ENCODE results near the gene NAA16.

DNA sequence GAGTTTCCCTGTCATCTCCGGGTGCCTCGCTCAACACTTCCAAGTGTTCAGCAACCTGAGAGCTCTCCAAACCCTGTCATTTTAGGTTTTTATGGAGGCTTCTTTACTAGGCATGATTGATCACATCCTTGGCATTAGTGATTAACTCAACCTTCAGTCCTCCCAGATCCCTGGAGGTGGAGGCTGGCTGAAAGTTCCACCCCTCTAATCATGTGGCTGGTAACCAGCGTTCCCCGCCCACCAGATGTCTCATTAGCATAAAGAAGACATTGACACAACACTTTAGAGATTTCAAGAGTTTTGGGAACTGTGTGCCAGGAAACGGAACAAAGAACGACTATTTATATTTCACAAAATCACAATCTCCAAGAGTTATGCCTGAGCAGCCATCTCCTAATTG is 75.1 kb downstream of the NAA16 start:
- TF ChIP-seq, protein P1, sequence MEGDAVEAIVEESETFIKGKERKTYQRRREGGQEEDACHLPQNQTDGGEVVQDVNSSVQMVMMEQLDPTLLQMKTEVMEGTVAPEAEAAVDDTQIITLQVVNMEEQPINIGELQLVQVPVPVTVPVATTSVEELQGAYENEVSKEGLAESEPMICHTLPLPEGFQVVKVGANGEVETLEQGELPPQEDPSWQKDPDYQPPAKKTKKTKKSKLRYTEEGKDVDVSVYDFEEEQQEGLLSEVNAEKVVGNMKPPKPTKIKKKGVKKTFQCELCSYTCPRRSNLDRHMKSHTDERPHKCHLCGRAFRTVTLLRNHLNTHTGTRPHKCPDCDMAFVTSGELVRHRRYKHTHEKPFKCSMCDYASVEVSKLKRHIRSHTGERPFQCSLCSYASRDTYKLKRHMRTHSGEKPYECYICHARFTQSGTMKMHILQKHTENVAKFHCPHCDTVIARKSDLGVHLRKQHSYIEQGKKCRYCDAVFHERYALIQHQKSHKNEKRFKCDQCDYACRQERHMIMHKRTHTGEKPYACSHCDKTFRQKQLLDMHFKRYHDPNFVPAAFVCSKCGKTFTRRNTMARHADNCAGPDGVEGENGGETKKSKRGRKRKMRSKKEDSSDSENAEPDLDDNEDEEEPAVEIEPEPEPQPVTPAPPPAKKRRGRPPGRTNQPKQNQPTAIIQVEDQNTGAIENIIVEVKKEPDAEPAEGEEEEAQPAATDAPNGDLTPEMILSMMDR (conservative IDR thresholded peaks at IDR 0.05; ENCODE audit: low read depth, low read length) = no peak
- no peak for TF ChIP-seq EZH2 (IDR thresholded peaks at IDR 0.05; ENCODE audit: borderline replicate concordance, low read depth, low read length, poor library complexity, severe bottlenecking)
